ENCODE data around the gene FRMPD2.

DNA sequence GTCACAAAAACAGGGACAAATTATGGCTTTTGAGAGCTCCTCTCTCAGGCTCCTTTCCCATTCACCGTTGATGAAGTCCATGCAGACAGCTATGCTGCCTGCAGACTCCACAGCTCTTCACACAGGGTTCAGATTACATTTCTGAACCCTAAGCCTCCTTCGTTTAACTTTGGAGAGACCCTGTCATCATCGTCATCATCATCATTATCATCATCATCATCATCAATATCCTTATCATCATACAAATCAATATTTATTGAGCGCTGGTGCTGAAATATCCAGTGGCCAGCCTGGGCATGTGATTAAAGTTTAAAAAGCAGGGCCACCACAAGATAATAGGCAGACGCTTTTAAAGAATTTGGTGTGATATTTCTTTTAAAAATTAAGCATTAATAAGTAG, 66.6 kb downstream of the FRMPD2 start:
- TF ChIP-seq, protein P1, sequence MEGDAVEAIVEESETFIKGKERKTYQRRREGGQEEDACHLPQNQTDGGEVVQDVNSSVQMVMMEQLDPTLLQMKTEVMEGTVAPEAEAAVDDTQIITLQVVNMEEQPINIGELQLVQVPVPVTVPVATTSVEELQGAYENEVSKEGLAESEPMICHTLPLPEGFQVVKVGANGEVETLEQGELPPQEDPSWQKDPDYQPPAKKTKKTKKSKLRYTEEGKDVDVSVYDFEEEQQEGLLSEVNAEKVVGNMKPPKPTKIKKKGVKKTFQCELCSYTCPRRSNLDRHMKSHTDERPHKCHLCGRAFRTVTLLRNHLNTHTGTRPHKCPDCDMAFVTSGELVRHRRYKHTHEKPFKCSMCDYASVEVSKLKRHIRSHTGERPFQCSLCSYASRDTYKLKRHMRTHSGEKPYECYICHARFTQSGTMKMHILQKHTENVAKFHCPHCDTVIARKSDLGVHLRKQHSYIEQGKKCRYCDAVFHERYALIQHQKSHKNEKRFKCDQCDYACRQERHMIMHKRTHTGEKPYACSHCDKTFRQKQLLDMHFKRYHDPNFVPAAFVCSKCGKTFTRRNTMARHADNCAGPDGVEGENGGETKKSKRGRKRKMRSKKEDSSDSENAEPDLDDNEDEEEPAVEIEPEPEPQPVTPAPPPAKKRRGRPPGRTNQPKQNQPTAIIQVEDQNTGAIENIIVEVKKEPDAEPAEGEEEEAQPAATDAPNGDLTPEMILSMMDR (IDR thresholded peaks at IDR 0.05; ENCODE audit: extremely low read depth in 1 of 2, insufficient read depth in 1 of 2, low read depth in 1 of 2, low read length in 2 of 2): no peak
- TF ChIP-seq POLR2A (IDR thresholded peaks at IDR 0.05; ENCODE audit: low read depth, low read length) (no peak), MYC (IDR thresholded peaks at IDR 0.05; ENCODE audit: low read depth, low read length) (no peak), JUN (IDR thresholded peaks at IDR 0.05; ENCODE audit: borderline replicate concordance, insufficient read depth, insufficient read length, low read depth) (no peak), GATA2 (IDR thresholded peaks at IDR 0.05; ENCODE audit: insufficient read depth, insufficient read length, low read depth, low read length) (no peak), EZH2 (IDR thresholded peaks at IDR 0.05; ENCODE audit: borderline replicate concordance, low read depth, low read length, severe bottlenecking) (no peak), POLR2AphosphoS5 (IDR thresholded peaks at IDR 0.05; ENCODE audit: insufficient read depth, low read depth, low read length) (no peak)

All from endothelial cell of umbilical vein (primary cell).